Retinal pigment epithelial cell (primary cell): ENCODE results near the gene ZNF580.

Experiments
- DNase-seq: peaks from one replicate; pipeline ENCODE4 v3.0.0-alpha.2; 2010; ENCODE audit warnings: low read depth
- H3K4me3 ChIP-seq: 2 replicates; pipeline ENCODE4 v1.5.1; 2011; ENCODE audit warnings: mild to moderate bottlenecking, low read length, control low read depth, moderate library complexity
- TF ChIP-seq, protein P1 (sequence below): conservative IDR thresholded peaks from 2 replicates; pipeline ENCODE4 v1.5.1; 2011; ENCODE audit warnings: low read depth, low read length, control low read depth, inconsistent platforms

ZNF580 gene

DNA sequence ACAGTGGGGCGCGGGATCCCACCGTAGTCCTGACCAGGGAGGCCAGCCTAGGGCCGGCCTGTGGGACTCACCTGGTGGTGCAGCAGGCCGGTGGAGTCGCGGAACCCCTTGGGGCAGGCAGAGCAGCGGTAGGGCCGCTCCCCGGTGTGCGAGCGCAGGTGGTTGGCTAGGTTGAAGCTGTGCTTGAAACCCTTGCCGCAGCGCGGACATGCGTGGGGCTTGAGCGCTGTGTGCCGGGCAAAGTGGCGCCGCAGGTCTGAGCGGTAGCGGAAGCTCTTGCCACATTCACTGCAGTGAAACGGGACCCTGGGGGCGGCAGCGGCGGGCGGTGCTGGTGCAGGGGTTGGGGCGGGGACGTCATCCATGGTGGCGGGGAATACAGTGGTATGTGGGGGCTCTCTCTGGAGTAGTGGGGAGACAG is 43.3 kb upstream of the ZNF580 start:
- no peak for DNase-seq
- no peak overlapping the region for H3K4me3 ChIP-seq
- TF ChIP-seq, protein P1, sequence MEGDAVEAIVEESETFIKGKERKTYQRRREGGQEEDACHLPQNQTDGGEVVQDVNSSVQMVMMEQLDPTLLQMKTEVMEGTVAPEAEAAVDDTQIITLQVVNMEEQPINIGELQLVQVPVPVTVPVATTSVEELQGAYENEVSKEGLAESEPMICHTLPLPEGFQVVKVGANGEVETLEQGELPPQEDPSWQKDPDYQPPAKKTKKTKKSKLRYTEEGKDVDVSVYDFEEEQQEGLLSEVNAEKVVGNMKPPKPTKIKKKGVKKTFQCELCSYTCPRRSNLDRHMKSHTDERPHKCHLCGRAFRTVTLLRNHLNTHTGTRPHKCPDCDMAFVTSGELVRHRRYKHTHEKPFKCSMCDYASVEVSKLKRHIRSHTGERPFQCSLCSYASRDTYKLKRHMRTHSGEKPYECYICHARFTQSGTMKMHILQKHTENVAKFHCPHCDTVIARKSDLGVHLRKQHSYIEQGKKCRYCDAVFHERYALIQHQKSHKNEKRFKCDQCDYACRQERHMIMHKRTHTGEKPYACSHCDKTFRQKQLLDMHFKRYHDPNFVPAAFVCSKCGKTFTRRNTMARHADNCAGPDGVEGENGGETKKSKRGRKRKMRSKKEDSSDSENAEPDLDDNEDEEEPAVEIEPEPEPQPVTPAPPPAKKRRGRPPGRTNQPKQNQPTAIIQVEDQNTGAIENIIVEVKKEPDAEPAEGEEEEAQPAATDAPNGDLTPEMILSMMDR: no peak

DNA sequence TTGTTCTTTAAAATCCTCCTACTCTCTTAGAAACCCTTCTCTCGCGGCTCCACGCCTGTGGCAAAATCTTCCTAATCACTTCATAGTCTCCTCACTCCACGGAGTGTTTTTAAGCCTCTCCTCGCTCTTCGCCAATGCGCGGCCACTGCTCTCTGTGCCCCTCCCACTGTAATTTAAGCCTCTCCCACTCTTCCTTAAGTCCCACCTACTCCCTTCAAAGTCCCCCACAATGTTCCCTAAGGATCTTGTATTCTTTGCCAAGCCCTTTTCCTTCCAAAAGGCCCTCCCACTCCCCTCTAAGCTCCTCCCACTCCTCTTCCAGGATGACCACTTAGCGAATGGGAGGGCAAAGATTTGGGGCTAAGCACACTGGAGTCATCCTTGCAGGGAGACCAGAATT is 42.8 kb upstream of the ZNF580 start:
- H3K4me3 ChIP-seq: no peak overlapping the region
- TF ChIP-seq, protein P1: no peak
- no peak for DNase-seq

DNA sequence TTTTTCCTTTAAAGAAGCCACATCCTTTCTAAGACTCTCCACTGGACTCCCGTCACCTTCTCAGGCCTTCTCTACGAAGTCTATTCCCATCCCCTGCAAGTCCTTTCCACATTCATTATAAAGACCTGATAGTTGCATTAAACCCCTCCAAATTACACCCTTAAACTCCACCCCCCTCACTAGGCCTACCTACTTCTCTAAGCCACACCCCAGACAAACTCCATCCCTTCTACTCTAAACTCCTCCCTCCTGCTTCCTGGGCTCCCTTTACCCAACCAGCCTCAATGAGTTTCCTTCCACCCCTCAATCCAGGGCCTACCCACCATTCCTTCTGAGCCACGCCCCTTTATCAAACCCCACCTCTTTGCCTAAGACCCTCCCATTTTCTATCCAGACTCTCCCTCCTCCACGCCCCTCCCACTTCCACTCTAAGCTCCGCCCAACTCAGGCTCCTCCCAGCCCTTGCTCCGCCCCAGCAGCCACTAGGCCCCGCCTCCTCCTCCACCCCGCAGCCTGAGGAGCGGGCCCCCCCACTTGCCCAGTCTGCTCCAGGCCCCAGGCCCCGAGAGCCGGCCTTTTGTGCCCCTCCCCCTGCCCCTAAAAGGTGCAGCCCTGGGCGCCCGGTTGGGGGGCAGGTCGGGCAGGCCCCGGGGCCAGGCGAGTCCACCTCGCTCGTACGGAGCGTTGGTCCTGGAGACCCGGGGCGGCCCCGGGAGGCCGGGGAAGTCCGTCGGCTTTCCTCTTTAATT is 41.9 kb upstream of the ZNF580 start:
- TF ChIP-seq, protein P1: no peak
- peak overlapping the region; percentile 87 for H3K4me3 ChIP-seq
- peak; percentile 82 for DNase-seq

DNA sequence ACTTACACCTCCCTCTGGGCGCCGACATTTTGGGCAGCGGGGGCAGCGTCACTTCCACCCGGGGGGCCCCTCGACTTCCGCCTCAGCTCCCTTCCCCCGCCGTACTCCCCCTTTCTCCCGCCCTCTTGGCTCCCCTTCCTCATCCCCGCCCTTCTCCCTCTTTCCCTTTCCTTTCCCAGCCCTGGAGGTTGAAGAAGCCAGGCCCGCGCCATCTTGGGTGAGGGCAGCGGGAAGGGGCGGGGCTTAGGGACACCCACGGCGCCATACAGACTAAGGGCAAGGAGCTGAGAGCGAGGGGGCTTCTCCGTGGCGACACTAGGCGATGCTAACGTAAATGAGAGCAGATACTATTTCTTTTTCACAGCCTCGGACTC is 41.3 kb upstream of the ZNF580 start, which contains the start of gene FIZ1:
Gene FIZ1 (minus strand): TSS at position 50 of the 374 bp plus-strand sequence. CDS start 1,652 bp downstream, outside the sequence.
- DNase-seq: peak; percentile 95
- peak within 1 kb of the TSS; percentile 87 for H3K4me3 ChIP-seq
- TF ChIP-seq, protein P1: no peak

DNA sequence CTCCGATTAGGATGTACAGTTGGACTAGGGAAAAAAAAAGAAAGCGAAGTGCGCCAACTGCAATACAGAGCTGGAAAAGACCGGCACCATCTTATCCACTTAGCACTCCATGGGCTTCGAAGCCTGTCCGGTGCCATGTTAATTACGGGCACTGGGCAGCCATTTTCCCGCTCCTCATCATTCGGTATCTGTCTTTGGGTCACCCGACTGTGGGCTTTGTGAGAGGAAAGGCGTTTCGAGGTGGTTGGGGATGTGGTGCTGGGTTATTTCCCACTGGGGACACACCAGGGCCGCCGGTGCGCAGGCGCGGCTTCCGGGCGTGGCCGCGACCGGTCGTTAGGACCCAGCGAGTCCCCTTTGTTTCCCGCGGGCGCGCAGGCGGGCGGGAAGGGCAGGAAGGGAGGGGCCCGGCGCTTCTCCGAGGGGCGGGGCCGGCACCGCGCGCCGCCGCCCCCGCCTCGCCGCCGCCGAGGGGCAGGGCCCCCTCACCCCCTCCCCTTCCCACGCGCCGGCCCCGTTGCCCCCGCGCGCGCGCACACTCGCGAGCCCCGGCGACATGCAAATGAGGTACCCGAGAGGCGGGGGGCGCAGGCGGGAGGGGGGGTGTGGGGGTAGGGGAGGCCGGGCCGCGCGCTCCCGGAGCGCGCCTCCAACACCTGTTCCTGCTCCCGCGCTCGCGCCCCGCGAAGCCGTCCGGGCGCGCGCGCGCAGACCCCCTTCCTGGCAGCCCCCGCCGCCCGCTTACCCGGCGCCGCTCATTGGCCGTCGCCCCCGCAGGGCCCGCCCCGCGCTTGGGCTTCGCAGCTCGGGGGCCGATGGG is 40.8 kb upstream of the ZNF580 start, which contains the start of gene ZNF524:
Gene ZNF524 (plus strand): TSS at position 447 of the 820 bp plus-strand sequence. CDS start 1,825 bp downstream, outside the sequence.
- H3K4me3 ChIP-seq: peak within 1 kb of the TSS; percentile 87
- DNase-seq: no peak
- TF ChIP-seq, protein P1: no peak

DNA sequence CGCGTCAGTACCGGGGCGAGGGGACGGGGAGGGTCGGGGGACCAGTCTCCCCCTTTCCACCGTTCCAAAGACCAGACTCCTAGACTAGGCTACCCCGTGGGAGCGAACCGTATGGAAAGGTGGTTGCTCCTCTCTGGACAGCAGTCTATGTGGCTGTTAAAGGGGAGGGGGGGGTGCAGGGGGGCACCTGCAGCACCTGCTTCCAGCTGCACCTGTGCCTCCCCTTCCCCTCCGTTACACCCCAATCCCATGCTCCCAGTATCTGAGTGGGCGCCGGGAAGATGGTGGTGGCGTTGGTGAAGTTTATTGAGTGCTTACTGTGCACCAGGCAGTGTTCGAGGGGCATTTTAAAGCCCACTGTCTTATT is 40.2 kb upstream of the ZNF580 start:
- DNase-seq: no peak
- peak overlapping the region; percentile 64 for H3K4me3 ChIP-seq
- TF ChIP-seq, protein P1: no peak
